Mucosa of descending colon (tissue), 3 donors: ENCODE measurements around the gene MARVELD1. TPM values are rescaled to one million over a fixed set of nuclear protein-coding genes. Genes with fewer than 3 reads are reported as not detected.
"Not testable (repeated sequence)": the region's sequence is repeated elsewhere in the genome, so short reads cannot be mapped to it uniquely, and the experiment has no call there.

Source experiments
- ATAC-seq: fragments of 200-7000 bp; cut with Tn5 transposase; one replicate; pipeline ENCODE4 v1.9.1; 2020; ENCODE audit warnings: mild to moderate bottlenecking, moderate library complexity
- DNase-seq, 3 donors: peaks; one replicate each; pipeline ENCODE4 v3.0.0-alpha.2; 2020
- H3K36me3 ChIP-seq: fragments of 200-600 bp; one replicate; pipeline ENCODE4 v1.8.0; 2021; ENCODE audit warnings: low read depth, mild to moderate bottlenecking
- H3K4me1 ChIP-seq: fragments of 200-600 bp; one replicate; pipeline ENCODE4 v1.8.0; 2021; ENCODE audit warnings: low read depth, mild to moderate bottlenecking
- H3K4me3 ChIP-seq: fragments of 200-600 bp; one replicate; pipeline ENCODE4 v1.8.0; 2021; ENCODE audit warnings: mild to moderate bottlenecking
- H3K9me3 ChIP-seq: fragments of 200-600 bp; one replicate; pipeline ENCODE4 v1.8.0; 2021; ENCODE audit warnings: mild to moderate bottlenecking
- intact Hi-C, 2 donors: fragments of 100-400 bp; cut with DNase I in 1 of 2; cut with micrococcal nuclease in 1 of 2; formaldehyde crosslinking; loops; one replicate each; pipeline versions ENCODE4 v1.11.0 to v1.11.1; 2022; cut with DNase I, micrococcal nuclease
- total RNA-seq, 3 donors: library from RNA; stranded (reverse); fragmentation: NEBNext Ultra II Directional in 2 of 3; extraction: Animal tissue kit (Norgen Biotek cat#: 25700) in 2 of 3; gene quantifications; one replicate each; pipeline versions ENCODE4 v1.2.1 to v1.2.4, GENCODE V29; 2021 to 2023
- TF ChIP-seq, protein P1 (sequence below): fragments of 200-600 bp; IDR thresholded peaks from one replicate; pipeline ENCODE4 v1.8.0; 2022; ENCODE audit warnings: antibody characterized with exemption, mild to moderate bottlenecking
- donor health status: DM: no; HTN: no; CAD: no; lungs with moderate emphysema.
- donor health status: DM: no; HTN: no; CAD: no.
- donor health status: DM: no; HTN: yes; CAD: no.

Gene MARVELD1
- total RNA-seq, 3 donors from 2014 or later: 30.7 to 45.7 (median 37.7) TPM

DNA sequence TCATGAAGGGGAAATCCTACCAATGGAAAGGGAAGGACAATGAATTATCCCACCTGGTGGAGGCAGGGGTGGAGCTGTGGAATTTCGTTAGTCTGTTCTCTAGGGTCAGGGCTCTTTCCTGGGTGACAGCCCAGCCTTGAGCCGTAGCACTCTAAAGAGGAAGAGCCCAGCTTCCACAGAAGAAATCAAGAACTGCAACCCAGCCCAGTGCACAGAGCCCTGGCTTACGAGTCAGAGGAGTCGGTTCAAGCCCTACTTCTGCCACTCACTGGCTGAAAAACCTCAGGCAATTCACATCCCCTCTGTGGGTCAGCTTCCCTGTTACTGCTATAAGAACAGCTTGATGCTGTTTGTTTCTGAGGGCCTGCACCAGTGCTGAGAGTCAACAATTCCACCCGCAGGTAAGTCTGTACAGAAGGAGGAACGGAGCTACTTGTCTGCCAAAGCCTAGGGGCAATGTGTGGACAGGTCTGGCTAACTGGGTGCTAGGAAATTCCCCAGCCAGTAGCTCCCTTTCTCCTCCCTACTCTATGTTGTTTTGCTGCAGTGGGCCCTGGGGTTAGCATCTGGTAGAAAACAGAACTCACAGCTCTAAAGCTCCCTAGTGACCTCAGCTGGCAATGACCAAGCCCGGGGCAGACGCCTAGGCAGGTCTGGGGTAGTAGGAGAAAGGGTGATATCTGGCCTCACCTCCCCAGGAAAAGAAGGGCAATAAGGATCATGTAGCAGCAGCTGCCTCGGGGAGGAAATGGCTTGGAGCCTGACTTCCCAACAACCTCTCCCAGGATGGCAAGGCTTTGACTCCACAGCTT is 29.8 kb upstream of the MARVELD1 start:
- H3K36me3 ChIP-seq: no peaks in the 10 kb centered on the region
- intact Hi-C loops: no loop called here
- no peak overlapping the region for H3K4me3 ChIP-seq
- DNase-seq: peak in 2 of 3 donors; percentile 67 to 72
- TF ChIP-seq, protein P1, sequence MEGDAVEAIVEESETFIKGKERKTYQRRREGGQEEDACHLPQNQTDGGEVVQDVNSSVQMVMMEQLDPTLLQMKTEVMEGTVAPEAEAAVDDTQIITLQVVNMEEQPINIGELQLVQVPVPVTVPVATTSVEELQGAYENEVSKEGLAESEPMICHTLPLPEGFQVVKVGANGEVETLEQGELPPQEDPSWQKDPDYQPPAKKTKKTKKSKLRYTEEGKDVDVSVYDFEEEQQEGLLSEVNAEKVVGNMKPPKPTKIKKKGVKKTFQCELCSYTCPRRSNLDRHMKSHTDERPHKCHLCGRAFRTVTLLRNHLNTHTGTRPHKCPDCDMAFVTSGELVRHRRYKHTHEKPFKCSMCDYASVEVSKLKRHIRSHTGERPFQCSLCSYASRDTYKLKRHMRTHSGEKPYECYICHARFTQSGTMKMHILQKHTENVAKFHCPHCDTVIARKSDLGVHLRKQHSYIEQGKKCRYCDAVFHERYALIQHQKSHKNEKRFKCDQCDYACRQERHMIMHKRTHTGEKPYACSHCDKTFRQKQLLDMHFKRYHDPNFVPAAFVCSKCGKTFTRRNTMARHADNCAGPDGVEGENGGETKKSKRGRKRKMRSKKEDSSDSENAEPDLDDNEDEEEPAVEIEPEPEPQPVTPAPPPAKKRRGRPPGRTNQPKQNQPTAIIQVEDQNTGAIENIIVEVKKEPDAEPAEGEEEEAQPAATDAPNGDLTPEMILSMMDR: no peak
- peaks cover 37% of the 10 kb centered on the region for H3K4me1 ChIP-seq
- peak; percentile 31 for ATAC-seq
- no peaks in the 10 kb centered on the region for H3K9me3 ChIP-seq

DNA sequence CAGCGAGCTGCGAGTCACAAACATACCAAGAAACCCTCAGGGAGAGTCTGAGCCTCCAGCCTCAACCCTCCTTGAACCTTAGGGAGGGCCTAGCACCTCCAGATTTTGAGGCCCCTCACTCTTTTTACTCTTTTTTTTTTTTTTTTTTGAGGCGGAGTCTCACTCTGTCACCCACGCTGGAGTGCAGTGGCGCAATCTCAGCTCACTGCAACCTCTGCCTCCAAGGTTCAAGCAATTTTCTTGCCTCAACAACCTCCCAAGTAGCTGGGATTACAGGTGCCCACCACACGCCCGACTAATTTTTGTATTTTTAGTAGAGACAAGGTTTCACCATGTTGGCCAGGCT is 29.2 kb upstream of the MARVELD1 start:
- ATAC-seq, H3K9me3 ChIP-seq, DNase-seq, H3K36me3 ChIP-seq, intact Hi-C loops, H3K4me3 ChIP-seq: not testable (repeated sequence)
- peaks cover 37% of the 10 kb centered on the region for H3K4me1 ChIP-seq

DNA sequence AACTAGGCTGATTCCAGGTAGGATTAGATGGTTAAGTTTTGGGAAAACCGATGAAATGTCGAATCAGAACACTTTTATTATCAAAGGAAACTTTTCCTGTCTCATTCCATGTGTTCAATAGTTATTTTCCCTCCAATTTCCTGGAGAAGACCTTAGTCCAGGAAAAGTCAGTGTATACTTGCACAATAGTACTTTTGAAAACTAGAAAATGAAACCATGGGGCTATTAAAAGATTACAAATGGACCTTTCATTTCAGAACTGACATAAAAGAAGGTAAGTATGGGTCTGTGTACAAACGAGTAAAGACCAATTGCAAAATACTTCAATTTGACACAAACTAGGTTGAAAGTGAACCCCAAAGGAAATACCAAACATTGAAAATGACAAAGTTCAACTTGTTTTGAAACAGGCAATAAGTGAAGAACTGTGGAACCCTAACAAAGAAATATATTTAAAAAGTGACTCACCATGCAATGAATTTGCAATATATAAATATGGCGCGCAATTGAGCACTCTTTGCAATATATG is 28.6 kb upstream of the MARVELD1 start:
- no peak for ATAC-seq
- Histone ChIP-seq H3K4me3 (no peak overlapping the region), H3K9me3 (no peaks in the 10 kb centered on the region), H3K36me3 (no peaks in the 10 kb centered on the region), H3K4me1 (peaks cover 37% of the 10 kb centered on the region)
- TF ChIP-seq, protein P1: no peak
- intact Hi-C loops: no loop called here
- no peak for DNase-seq

DNA sequence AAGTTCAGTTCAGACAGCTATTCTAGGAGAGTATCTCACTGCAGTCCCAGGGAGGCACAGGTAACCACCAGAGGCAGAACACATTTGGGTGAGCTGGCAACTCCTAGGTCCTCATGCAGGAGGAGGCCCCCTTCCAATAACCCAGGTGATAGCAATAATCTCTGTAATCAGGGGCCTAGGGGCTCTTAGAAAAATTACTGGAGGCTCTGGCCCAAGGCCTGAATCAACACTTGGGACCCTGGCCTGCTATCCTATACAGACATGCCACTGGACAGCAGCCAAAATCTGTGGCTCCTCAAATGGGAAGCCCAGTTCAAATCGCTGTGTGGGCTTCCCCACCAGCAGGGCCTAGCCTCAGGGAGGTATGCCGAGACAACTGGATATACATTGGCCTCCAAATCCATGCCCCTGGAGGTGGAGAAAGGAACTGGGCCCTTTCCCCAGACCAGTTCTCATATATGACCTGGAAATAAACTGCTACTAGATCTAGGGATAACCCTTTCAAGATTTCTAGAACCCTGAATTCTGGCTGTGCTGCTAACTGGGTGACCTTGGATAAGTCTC is 28.1 kb upstream of the MARVELD1 start:
- H3K9me3 ChIP-seq: no peaks in the 10 kb centered on the region
- intact Hi-C loops: no loop called here
- no peak overlapping the region for H3K4me3 ChIP-seq
- no peak for ATAC-seq
- TF ChIP-seq, protein P1: no peak
- peak in 2 of 3 donors; percentile 55 to 63 for DNase-seq
- H3K36me3 ChIP-seq: no peaks in the 10 kb centered on the region
- H3K4me1 ChIP-seq: peaks cover 37% of the 10 kb centered on the region

DNA sequence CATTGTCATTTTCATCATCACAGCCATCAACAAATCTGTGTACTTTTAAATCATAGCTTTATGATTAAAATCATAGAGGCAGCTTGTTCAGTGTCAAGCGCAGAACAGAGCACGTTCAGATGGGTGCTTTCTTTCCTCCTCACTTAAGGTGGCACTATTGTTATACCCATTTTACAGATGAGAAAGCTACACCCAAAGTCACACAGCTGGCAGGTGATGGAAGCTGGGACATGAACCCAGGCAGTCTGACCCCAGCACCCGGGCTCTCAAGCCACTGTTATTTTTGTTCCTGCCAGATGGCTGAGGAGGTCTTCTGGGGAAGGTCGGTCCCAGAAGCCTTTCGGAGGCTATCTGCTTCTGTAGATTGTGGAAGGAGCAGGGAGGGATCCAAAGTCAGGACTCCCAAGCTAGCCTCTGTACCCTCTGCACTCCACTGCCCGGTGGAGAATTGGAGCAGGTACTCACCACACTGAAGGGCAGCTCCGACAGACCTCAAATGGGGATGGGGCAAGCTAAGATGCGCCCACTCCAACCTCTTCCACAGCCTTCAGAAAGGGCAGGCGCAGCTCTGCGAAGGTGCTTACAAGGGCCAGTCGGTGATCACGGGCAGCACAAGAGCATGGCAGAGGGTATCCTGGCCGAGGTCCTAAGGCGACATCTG is 27.1 kb upstream of the MARVELD1 start:
- intact Hi-C loops: no loop called here
- Histone ChIP-seq H3K4me1 (peaks cover 37% of the 10 kb centered on the region), H3K36me3 (no peaks in the 10 kb centered on the region), H3K9me3 (no peaks in the 10 kb centered on the region), H3K4me3 (peak overlapping the region; percentile 52)
- TF ChIP-seq, protein P1: no peak
- DNase-seq: no peak
- peak; percentile 2 for ATAC-seq
